Glutamatergic neuron (in vitro differentiated cells): ENCODE data around the gene KIF26B. TPM values are rescaled to one million over a fixed set of nuclear protein-coding genes. Genes with fewer than 3 reads are reported as not detected.

Experiments
- DNase-seq: peaks from one replicate; pipeline ENCODE4 v3.0.0; 2022
- H3K27ac Mint-ChIP-seq: one replicate; pipeline ENCODE4 v1.8.0; 2020; ENCODE audit warnings: mild to moderate bottlenecking, mixed read lengths, inconsistent platforms; ENCODE audit not compliant: unreplicated experiment
- H3K27me3 Mint-ChIP-seq: one replicate; pipeline ENCODE4 v1.8.0; 2020; ENCODE audit warnings: mild to moderate bottlenecking, moderate library complexity, mixed read lengths, inconsistent platforms; ENCODE audit not compliant: unreplicated experiment
- H3K36me3 Mint-ChIP-seq: one replicate; pipeline ENCODE4 v1.8.0; 2020; ENCODE audit warnings: mild to moderate bottlenecking, mixed read lengths, inconsistent platforms; ENCODE audit not compliant: unreplicated experiment
- H3K4me1 Mint-ChIP-seq: one replicate; pipeline ENCODE4 v1.8.0; 2020; ENCODE audit warnings: mild to moderate bottlenecking, low read depth, mixed read lengths, inconsistent platforms; ENCODE audit not compliant: unreplicated experiment
- H3K4me3 Mint-ChIP-seq: one replicate; pipeline ENCODE4 v1.8.0; 2020; ENCODE audit warnings: mild to moderate bottlenecking, mixed read lengths, inconsistent platforms; ENCODE audit not compliant: unreplicated experiment
- H3K9me3 Mint-ChIP-seq: one replicate; pipeline ENCODE4 v1.8.0; 2020; ENCODE audit warnings: mild to moderate bottlenecking, moderate library complexity, mixed read lengths, inconsistent platforms; ENCODE audit not compliant: unreplicated experiment
- CTCF ChIP-seq: fragments of 200-600 bp; sonication (generic); IDR thresholded peaks from one replicate; pipeline ENCODE4 v1.5.0; 2021; ENCODE audit not compliant: partially characterized antibody, unreplicated experiment
- total RNA-seq: library from RNA; stranded (reverse); fragmentation: NEBNext Ultra II Directional; extraction: Animal tissue kit (Norgen Biotek cat#: 25700); gene quantifications from one replicate; pipeline ENCODE4 v1.2.1, GENCODE V29; 2021; ENCODE audit not compliant: unreplicated experiment

The KIF26B gene
- total RNA-seq, 1 donor from 2014 or later: 2.4 TPM

GRCh38 chr1:245338485-245338877 lies 183.7 kb downstream of the KIF26B start:
- Mint-ChIP-seq H3K27me3 (peaks cover 5% of the 10 kb centered on the region), H3K4me3 (no peak overlapping the region), H3K36me3 (no peaks in the 10 kb centered on the region), H3K9me3 (peaks cover 4% of the 10 kb centered on the region), H3K4me1 (peaks cover 5% of the 10 kb centered on the region), H3K27ac (no peak overlapping the region)
- no peak for DNase-seq
- no peak for TF ChIP-seq CTCF

- H3K27ac Mint-ChIP-seq: no peak overlapping the region
- DNase-seq: no peak
- peaks cover 5% of the 10 kb centered on the region for H3K4me1 Mint-ChIP-seq
- TF ChIP-seq CTCF: no peak
- peaks cover 6% of the 10 kb centered on the region for H3K27me3 Mint-ChIP-seq
- H3K4me3 Mint-ChIP-seq: no peak overlapping the region
- H3K36me3 Mint-ChIP-seq: peaks cover 6% of the 10 kb centered on the region
- peaks cover 6% of the 10 kb centered on the region for H3K9me3 Mint-ChIP-seq
These were observed 187.0 kb downstream of the KIF26B start for GRCh38 chr1:245341743-245342142.

GRCh38 chr1:245345191-245345884 lies 190.6 kb downstream of the KIF26B start:
- H3K4me3 Mint-ChIP-seq: no peak overlapping the region

GRCh38 chr1:245348626-245349025 lies 193.8 kb downstream of the KIF26B start:
- Mint-ChIP-seq H3K4me3 (no peak overlapping the region), H3K9me3 (peaks cover 7% of the 10 kb centered on the region), H3K36me3 (peaks cover 15% of the 10 kb centered on the region), H3K27ac (no peak overlapping the region), H3K27me3 (peaks cover 7% of the 10 kb centered on the region), H3K4me1 (no peaks in the 10 kb centered on the region)
- no peak for TF ChIP-seq CTCF
- DNase-seq: no peak

More at GRCh38 chr1:245345191-245345884, 190.6 kb downstream of the KIF26B start:
- H3K36me3 Mint-ChIP-seq: peaks cover 13% of the 10 kb centered on the region
- no peak overlapping the region for H3K27ac Mint-ChIP-seq
- H3K9me3 Mint-ChIP-seq: peaks cover 9% of the 10 kb centered on the region
- no peak for TF ChIP-seq CTCF
- H3K27me3 Mint-ChIP-seq: peaks cover 10% of the 10 kb centered on the region
- DNase-seq: no peak
- H3K4me1 Mint-ChIP-seq: peaks cover 5% of the 10 kb centered on the region

GRCh38 chr1:245353411-245353810 lies 198.6 kb downstream of the KIF26B start:
- H3K4me3 Mint-ChIP-seq: no peak overlapping the region
- no peak for TF ChIP-seq CTCF
- H3K36me3 Mint-ChIP-seq: peaks cover 8% of the 10 kb centered on the region
- no peak for DNase-seq
- peaks cover 2% of the 10 kb centered on the region for H3K9me3 Mint-ChIP-seq
- no peaks in the 10 kb centered on the region for H3K4me1 Mint-ChIP-seq
- no peak overlapping the region for H3K27ac Mint-ChIP-seq
- H3K27me3 Mint-ChIP-seq: peaks cover 4% of the 10 kb centered on the region
